Adrenal gland (tissue), 12 donors: ENCODE measurements around the gene WDR35. TPM values are rescaled to one million over a fixed set of nuclear protein-coding genes. Genes with fewer than 3 reads are reported as not detected.
A peak's percentile ranks its signal among the peaks of the same experiment; 100 is the strongest.

ENCODE experiments used
- DNase-seq, 7 donors: peaks; one replicate each; pipeline ENCODE4 v3.0.0-alpha.2; 2019 to 2020
- H3K27ac ChIP-seq, 5 donors: fragments of 200-600 bp; sonication (generic) in 4 of 5; 1 replicate in 3 of 5; 2 replicates in 2 of 5; pipeline versions ENCODE4 v1.5.1 to v1.8.0; 2016 to 2020; ENCODE audit warnings: mild to moderate bottlenecking in 1 of 5
- H3K27me3 ChIP-seq: fragments of 200-600 bp; 2 replicates; pipeline ENCODE4 v1.8.0; 2021
- H3K36me3 ChIP-seq, 2 donors: fragments of 200-600 bp; replicated peaks in 1 of 2; 1 replicate in 1 of 2; 2 replicates in 1 of 2; pipeline versions ENCODE4 v1.5.1 to v1.8.0; 2018 to 2022
- H3K4me1 ChIP-seq, 2 donors: fragments of 200-600 bp; replicated peaks in 1 of 2; 1 replicate in 1 of 2; 2 replicates in 1 of 2; pipeline versions ENCODE4 v1.5.1 to v1.8.0; 2018 to 2021
- H3K4me3 ChIP-seq, 4 donors: fragments of 200-600 bp; sonication (generic) in 3 of 4; one replicate each; pipeline ENCODE4 v1.5.1; 2016 to 2018
- H3K9me3 ChIP-seq, 3 donors: fragments of 200-600 bp; sonication (generic) in 1 of 3; replicated peaks in 1 of 3; 1 replicate in 2 of 3; 2 replicates in 1 of 3; pipeline versions ENCODE4 v1.5.1 to v1.8.0; 2016 to 2021
- CTCF ChIP-seq, 6 experiments: fragments of 450-650 bp in 4 of 6; fragments of 200-600 bp in 2 of 6; sonication (generic) in 1 of 6; IDR thresholded peaks; 1 replicate in 5 of 6; 2 replicates in 1 of 6; pipeline versions ENCODE4 v1.5.1 to v1.8.0; 2016 to 2021; ENCODE audit warnings: antibody characterized with exemption in 6 of 6, mild to moderate bottlenecking in 2 of 6, moderate library complexity in 1 of 6
- POLR2A ChIP-seq, 2 donors: fragments of 450-650 bp; IDR thresholded peaks; one replicate each; pipeline ENCODE4 v1.6.1; 2017; ENCODE audit warnings: antibody characterized with exemption in 2 of 2, mild to moderate bottlenecking in 2 of 2, moderate library complexity in 1 of 2
- WGBS, 4 donors: extraction: QIAGEN DNeasy Blood & Tissue Kit in 2 of 4; methylation state at CpG; one replicate each; pipeline versions ENCODE4 v1.1.5 to v1.1.7; 2013 to 2017; 5-methylcytosine and 5-hydroxymethylcytosine counted together
- intact Hi-C, 2 donors: fragments of 100-400 bp; cut with DNase I; formaldehyde crosslinking; loops; one replicate each; pipeline versions ENCODE4 v1.14.1 to v1.15.0; 2022 to 2023
- polyA plus RNA-seq, 3 donors: library from polyadenylated mRNA; stranded (reverse); fragments of 200-250 nt in 2 of 3; fragments of 350-450 nt in 1 of 3; fragmentation: Illumina TruSeq in 1 of 3; extraction: RNeasy Lipid Tissue Mini Kit (QIAGEN cat#74804) in 1 of 3; gene quantifications; one replicate each; pipeline ENCODE4 v1.2.3, GENCODE V29; 2013 to 2014
- total RNA-seq, 9 donors: library from RNA; depleted of rRNA in 4 of 9; stranded (reverse); fragments of >200 nt in 4 of 9; fragments of 120-200 nt in 1 of 9; fragmentation: NEBNext Ultra II Directional in 1 of 9; extraction: Animal tissue kit (Norgen Biotek cat#: 25700) in 1 of 9; gene quantifications; one replicate each; pipeline versions ENCODE4 v1.1.0 to v1.2.4, GENCODE V29; 2013 to 2023
- donor health status: healthy with polysubstance abuse.
- donor health status: Bipolar disorder and iron deficiency.
- donor health status: DM: yes; HTN: yes; CAD: no.
- donor health status: DM: no; HTN: no; CAD: no.
- donor health status: DM: no; HTN: no; CAD: no.
- donor health status: DM: yes; HTN: yes; CAD: no.

Gene WDR35
- total and polyA plus RNA-seq, 12 donors, result 3.7 to 14.4 (median 9.9) TPM

GRCh38 chr2:19878268-19879046 is 111.4 kb downstream of the WDR35 start:
- no peaks in the 10 kb centered on the region for H3K9me3 ChIP-seq
- peak in 1 of 7 donors; percentile 29 for DNase-seq
- WGBS, 4 donors, result 82 to 96% (median 93%) methylated on average over 7 to 12 of the region's 12 CpGs
- H3K4me1 ChIP-seq, result no peaks in the 10 kb centered on the region
- TF ChIP-seq CTCF (IDR thresholded peaks at IDR 0.05), result no peak
- no peak for TF ChIP-seq POLR2A (IDR thresholded peaks at IDR 0.05)
- intact Hi-C loops, result no loop called here
- H3K27me3 ChIP-seq, result no peaks in the 10 kb centered on the region
- H3K36me3 ChIP-seq, result no peaks in the 10 kb centered on the region
- no peak overlapping the region for H3K4me3 ChIP-seq
- no peak overlapping the region for H3K27ac ChIP-seq

DNA sequence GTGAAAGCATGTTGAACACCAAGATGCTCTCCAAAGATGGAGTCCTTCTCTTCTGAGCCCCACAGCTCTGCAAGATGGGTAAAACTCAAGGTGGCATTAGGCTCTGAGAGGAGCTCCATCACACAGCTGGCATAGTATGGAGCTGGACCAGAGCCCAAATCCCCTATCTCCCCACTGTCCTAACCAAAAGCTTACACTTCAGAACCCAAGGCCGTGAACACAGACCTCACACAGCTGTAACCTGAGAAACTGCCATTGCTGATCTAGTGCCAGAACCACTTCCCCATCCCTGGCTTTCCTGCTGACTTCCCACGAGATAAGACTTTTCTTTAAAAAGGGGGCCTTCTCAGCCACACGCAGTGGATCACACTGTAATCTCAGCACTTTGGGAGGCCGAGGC is 113.2 kb downstream of the WDR35 start:
- Histone ChIP-seq H3K36me3 (no peaks in the 10 kb centered on the region), H3K4me3 (no peak overlapping the region), H3K27ac (no peak overlapping the region), H3K9me3 (no peaks in the 10 kb centered on the region), H3K4me1 (no peaks in the 10 kb centered on the region), H3K27me3 (no peaks in the 10 kb centered on the region)
- intact Hi-C loops, result no loop called here
- TF ChIP-seq POLR2A (IDR thresholded peaks at IDR 0.05), result no peak
- no peak for TF ChIP-seq CTCF (IDR thresholded peaks at IDR 0.05)
- peak in 2 of 7 donors; percentile 3 to 25 for DNase-seq
- WGBS, 4 donors, result 66 to 94% (median 74%) methylated on average over 3 to 4 of the region's 4 CpGs

GRCh38 chr2:19875280-19875679 is 114.6 kb downstream of the WDR35 start:
- 75 to 88% (median 82%) methylated on average over 1 of the region's 1 CpG for WGBS, 4 donors
- no peaks in the 10 kb centered on the region for H3K4me1 ChIP-seq
- DNase-seq, result no peak
- H3K27me3 ChIP-seq, result no peaks in the 10 kb centered on the region
- intact Hi-C loops, result no loop called here
- no peak overlapping the region for H3K27ac ChIP-seq
- H3K4me3 ChIP-seq, result no peak overlapping the region
- no peaks in the 10 kb centered on the region for H3K9me3 ChIP-seq
- TF ChIP-seq POLR2A (IDR thresholded peaks at IDR 0.05) (no peak), CTCF (IDR thresholded peaks at IDR 0.05) (no peak)
- H3K36me3 ChIP-seq, result no peaks in the 10 kb centered on the region

DNA sequence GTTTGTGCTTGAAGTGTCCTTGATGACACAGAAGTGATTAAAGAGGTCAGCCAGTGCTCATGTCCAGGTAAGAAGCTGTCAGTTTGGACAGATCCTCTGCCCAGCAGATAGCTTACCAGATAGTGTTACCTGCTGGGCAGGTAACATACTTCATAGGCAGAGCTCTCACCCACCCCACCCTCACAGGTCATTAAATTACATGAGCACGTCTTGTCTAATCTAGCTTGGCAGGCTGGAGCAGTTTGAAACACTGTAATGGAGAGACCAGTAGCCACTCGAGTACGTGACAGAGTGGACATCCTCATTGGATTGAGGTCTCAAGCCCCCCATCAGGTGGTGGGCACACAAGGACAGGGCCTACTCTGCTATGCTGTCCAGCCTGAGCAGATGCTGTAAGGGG is 115.2 kb downstream of the WDR35 start:
- intact Hi-C loops, result no loop called here
- WGBS, 4 donors, result 89 to 96% (median 94%) methylated on average over 3 of the region's 3 CpGs
- Histone ChIP-seq H3K36me3 (no peaks in the 10 kb centered on the region), H3K9me3 (no peaks in the 10 kb centered on the region), H3K27ac (no peak overlapping the region), H3K4me1 (no peaks in the 10 kb centered on the region), H3K4me3 (no peak overlapping the region), H3K27me3 (no peaks in the 10 kb centered on the region)
- peak in 2 of 7 donors; percentile 10 to 15 for DNase-seq
- no peak for TF ChIP-seq POLR2A (IDR thresholded peaks at IDR 0.05)
- TF ChIP-seq CTCF (IDR thresholded peaks at IDR 0.05), result no peak
